ENCODE data around the gene TASOR2. TPM values are rescaled to one million over a fixed set of nuclear protein-coding genes. Genes with fewer than 3 reads are reported as not detected.

Gene TASOR2
- polyA plus RNA-seq, 12 donors: 29.1 to 40.6 (median 34.2) TPM; not detected in 1

- DNase-seq: no peak
These were observed 29.5 kb upstream of the TASOR2 start for GRCh38 chr10:5655121-5655520.

GRCh38 chr10:5656737-5657579, 27.7 kb upstream of the TASOR2 start:
- no peak for DNase-seq

DNA sequence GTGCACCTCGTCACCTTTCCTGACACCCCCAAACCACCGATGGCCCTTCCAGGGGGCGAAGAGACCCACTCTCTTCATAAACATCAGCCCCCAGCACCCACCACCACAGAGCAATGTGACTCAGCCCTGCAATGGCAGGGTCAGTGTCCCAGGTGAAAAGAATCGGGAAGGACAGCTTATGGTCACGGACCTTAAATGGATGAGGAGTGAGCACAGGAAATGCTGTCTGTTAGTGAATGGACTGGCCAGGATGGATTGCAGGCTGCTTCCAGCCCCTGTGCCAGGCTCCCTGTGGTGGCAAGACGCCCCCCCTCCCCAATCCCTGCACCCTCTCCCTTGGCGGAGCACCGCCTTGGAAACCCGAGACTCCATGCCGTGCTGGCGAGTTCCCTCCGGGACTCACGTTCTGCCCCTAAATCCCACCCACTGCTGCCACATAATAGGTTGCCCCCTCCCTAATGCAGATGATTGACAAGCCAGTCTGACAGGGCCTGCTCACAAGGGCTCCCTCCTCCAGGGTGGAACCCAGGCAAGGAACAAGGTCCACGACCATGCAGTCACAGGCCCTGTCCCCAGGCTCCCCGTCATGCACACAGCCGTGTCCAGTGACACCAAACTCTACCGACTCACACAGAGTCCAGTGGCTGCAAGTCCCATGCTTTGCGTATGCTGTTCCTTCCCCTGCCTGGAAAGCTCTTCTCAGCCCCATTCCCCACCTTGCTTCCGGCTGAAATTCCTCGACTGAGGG, 25.6 kb upstream of the TASOR2 start:
- DNase-seq: no peak

DNA sequence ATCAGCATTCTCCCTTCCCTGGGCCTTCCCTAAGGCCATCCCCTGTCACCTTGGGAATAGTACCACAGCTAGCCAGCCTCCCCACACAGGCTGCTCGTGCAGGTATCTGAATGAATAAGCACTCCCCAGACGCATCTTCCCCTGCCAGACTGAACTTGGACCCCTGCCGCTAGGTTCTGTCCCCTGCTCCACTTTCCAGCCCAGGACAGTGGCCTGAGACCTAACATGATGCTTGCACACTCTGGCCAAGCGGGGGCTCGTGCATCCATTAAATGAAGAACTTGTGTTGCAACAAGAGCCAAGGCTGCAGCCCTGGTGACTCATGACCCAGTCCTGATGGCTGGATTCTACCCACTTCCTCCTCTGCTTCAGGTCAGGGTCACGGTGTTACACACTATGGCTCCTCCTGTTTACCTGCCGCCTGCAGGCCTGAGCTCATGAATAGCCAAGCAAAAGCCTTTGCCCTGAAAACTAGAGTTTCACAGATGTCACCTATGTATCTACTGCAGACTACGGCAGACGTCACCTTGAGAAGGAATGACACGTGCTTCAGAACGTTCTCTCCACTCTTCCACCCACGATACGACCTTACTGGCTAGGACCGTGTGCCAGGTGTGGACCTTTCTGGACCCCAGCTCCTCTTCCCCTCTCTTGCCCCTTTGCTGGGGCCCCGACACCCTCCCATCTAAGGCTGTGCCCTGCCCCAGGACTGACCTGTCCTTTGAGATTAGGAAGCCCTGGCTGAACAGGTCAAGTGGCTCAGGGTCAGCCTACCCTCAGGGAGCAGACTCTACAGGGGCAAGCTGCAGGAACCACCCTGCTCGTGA, 24.7 kb upstream of the TASOR2 start:
- DNase-seq: no peak

DNA sequence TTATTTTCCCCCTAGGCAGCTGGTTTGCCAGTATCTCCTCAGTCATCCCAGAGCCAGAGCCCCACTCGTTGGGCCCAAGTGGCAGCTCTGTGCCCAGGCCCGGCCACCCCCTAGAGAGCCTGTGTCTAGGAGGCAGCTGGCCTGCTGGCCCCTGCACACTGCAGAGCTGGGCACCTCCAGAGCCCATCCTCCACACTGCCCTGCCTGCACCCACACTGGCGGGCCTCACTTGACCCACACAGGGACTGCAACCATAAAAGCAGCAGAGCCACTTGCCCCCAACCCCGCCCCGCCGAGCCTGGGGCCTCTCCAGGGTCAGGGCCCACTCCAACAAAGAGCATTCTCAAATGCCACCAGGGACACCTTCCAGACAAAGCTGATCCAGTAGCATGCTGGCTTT, 23.6 kb upstream of the TASOR2 start:
- DNase-seq: no peak

GRCh38 chr10:5662708-5663579, 21.7 kb upstream of the TASOR2 start:
- DNase-seq: no peak

DNA sequence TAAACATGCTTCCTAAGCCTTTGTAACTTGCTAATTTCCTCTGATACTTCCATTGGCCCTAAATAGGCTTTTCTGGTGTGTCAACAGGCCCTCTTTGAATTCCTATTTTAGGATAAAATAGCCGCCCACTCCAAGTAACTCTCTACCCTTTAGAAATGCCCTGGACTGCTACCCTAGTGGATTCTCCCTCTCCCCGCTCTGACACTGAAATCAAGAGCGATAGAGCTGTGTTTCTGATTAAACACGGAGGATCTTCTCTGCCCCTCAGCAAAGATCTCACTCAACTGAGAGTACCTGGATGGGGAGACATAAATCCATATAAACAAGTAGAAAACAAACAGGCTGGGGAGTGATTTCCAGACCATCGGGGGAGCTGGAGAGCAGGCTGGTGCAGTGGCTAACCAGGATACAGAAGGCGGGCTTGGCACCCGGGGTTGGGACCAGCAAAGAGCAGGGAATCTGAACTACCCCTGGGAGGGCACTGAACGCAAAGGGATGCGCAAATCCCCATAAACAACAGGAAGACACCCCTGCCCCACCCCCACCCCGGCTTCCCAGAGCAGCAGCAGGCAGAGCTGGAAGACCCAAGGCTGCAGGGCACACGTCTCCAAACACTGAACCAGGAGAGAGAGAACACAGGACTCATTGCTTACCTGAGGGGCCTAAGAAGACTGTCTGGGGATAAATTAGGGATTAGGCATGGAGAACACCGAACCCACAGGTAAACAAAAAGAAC, 20.8 kb upstream of the TASOR2 start:
- no peak for DNase-seq

DNA sequence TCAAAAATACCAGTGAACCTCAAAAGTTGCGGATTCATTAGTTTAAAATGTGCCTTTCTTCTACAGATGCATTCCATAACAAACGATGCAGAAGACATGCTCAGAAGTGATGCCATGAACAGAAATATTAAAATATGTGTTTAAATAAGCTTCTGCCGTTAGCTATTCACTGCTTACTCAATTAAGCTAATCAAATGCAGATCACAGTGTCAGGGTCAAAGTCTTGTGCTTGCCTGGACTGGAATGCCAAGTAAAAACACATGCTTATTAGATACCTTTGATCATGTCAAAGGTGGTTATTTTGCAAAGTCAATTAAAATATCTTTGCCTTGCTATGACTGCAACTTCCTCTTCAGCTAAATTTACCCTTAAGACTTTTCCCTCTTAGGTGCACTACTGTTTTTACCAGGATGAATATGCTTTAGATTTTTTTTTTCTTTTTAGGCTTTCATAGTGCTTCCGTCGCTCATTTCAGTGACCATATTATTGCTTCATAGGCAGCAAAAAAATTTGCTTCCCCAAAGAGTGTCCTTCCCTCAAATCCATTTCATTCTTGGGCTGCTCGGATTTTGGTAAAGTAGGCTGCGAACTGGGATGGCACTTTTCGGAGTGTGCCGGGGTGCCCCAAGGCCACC, 19.1 kb upstream of the TASOR2 start:
- no peak for DNase-seq

DNA sequence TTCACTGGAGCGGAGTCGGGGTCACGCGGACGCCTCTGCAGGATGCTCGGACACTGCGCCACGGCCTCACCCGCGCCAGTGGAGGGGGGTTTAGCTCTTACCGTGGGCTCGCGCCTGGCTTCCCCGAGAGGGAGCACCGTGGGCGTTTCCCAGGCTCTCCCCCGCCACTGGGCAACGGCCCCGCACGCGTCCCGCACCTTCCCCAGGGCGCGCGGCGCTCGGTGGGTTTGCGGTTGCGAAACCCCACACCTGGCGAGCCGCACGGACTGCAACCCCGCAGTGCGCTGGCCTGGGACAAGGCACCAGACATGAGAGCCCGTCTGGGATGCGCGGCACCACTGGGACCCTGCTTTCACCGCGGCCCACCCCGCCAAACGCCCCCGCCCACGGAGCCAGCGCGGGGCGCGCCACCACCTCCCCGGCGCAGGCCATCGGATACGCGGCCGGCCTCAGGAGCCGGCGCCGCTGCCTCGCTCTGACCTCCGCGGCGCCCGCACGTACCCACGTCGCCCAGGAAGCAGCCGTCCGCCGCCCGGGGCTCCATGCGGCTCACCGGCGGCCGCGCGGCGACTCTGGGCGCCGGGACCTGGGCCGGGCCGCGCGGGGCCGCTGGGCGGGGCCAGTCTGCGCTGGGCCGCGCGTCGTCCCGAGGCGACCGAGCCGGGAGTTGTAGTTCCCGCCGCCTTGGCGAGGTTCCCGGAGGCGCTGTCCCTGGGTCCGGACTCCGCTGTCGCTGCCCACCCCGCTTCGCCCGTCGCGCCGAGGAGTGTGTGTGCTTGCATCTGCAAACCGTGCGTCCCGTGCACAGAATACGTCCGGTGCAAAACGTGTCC, 18.4 kb upstream of the TASOR2 start, which contains the start of gene ASB13:
ASB13 (minus strand) TSS at position 588 of the 833 bp plus-strand sequence; CDS start at position 544, 44 bp downstream.
- DNase-seq: peak; percentile 61

DNA sequence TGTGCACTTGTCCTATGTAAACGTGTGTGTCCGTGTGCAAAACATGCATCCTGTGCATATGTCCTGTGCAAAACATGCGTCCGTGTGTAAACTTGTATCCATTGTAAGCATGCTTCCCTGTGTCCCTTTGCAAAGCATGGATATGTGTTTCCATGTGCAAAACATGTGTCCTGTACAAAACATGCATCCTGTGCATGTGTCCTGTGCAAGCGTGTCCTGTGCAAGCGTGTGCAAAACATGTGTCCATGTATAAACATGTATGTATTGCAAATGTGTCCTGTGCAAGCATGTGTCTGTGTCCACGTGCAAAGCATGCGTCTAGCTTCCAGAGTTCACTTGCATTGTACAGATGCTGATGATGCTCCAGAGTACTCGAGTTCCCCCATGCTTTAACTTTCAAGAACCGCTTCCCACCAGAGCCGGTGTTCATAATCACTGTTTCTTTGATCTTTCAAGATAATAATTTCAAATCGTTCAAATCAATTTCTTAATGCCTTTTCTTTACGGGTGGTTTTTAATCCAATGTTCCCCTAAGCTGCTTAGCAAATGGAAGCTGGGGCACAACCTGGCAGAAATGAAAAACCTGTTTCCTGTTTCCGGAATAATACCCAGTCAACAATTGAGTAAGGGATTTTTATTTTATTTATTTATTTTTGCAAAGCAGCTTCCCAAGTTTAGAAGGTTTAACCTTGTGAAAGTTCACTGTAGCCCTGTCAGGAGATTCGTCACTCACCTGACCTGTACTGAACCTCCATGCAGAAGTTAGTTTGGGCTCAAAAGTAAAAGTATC, 17.6 kb upstream of the TASOR2 start:
- DNase-seq: no peak

DNA sequence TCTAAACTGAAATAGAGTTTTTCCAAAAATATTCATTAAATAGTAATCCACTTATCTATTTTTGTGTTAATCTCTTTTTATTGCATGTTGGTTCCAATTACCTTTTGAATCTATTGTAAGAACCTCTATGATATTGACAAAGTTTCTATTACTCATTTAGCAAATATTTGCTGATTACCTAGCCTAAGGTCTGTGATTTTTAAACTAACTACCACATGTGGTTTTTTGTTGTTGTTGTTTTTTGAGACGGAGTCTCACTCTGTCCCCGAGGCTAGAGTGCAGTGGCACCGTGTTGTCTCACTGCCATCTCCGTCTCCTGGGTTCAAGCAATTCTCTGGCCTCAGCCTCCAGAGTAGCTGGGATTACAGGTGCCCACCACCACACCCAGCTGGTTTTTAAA, 16.2 kb upstream of the TASOR2 start:
- no peak for DNase-seq

GRCh38 chr10:5669604-5670003, 15.0 kb upstream of the TASOR2 start:
- DNase-seq: no peak

GRCh38 chr10:5670662-5671375, 13.8 kb upstream of the TASOR2 start:
- DNase-seq: no peak

DNA sequence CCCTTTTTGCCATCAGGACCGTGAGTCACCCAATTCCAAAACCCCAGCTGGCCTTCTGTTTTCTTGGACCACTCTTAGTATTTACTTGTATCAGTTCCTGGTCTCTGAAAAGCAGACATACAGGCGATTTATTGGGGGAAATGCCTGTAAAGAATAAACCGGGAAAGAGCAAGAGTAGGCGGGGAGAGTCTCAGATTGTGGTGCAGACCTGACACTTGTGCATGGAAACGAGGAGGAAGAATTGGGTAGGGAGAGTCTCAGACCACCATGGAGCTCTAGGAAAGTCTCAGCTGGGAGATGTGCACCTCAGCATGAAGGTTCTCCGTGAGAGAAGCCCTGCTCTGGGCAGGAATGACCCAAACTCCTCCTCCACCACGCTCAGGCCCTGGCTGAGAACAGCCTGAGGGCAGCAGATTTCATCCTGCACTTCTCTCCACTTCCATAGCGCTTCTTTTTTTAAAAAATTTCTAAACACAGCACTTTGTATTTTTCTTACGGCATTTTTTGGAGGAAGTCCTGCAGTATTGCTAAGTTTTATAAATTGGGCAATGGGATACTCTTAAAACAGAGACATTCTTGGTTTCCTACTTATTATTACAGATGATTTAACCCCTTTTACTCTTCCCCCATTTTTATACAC, 6.1 kb upstream of the TASOR2 start:
- DNase-seq: no peak

- no peak for DNase-seq
These were observed 5.6 kb upstream of the TASOR2 start for GRCh38 chr10:5679037-5679435.

GRCh38 chr10:5679606-5680005, 5.0 kb upstream of the TASOR2 start:
- no peak for DNase-seq

- no peak for DNase-seq
These were observed 2.7 kb upstream of the TASOR2 start for GRCh38 chr10:5681930-5682329.
